ENCODE results near the gene TRIP12. TPM values are rescaled to one million over a fixed set of nuclear protein-coding genes. Genes with fewer than 3 reads are reported as not detected.
"Not testable (repeated sequence)": the region's sequence is repeated elsewhere in the genome, so short reads cannot be mapped to it uniquely, and the experiment has no call there.

Gene TRIP12
- total and polyA plus RNA-seq, 10 donors = 15.3 to 263 (median 189) TPM

DNA sequence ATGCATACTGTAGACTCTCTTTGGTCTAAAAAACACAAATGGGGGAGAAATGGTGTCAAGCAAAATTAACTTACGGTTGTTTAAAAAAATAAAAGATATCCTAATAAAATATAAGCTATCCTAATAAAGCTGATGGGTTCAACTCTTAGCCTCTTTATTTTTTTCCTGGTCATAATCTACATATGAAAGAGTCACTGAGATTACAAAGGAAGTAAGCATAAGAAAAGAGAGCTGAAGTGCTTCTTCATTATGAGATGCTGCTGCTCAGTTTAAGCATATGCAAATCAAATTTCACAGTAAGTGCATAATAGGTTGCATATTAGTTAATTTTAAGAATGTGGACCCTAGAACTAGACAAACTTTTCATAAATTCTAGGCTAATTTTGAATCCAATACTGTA lies 147.6 kb downstream of the TRIP12 start:
- 97 to 100% (median 98%) methylated on average over 1 of the region's 1 CpG for WGBS, 5 donors
- no peak for DNase-seq
- TF ChIP-seq, protein P1, sequence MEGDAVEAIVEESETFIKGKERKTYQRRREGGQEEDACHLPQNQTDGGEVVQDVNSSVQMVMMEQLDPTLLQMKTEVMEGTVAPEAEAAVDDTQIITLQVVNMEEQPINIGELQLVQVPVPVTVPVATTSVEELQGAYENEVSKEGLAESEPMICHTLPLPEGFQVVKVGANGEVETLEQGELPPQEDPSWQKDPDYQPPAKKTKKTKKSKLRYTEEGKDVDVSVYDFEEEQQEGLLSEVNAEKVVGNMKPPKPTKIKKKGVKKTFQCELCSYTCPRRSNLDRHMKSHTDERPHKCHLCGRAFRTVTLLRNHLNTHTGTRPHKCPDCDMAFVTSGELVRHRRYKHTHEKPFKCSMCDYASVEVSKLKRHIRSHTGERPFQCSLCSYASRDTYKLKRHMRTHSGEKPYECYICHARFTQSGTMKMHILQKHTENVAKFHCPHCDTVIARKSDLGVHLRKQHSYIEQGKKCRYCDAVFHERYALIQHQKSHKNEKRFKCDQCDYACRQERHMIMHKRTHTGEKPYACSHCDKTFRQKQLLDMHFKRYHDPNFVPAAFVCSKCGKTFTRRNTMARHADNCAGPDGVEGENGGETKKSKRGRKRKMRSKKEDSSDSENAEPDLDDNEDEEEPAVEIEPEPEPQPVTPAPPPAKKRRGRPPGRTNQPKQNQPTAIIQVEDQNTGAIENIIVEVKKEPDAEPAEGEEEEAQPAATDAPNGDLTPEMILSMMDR (IDR thresholded peaks at IDR 0.05 in 8 of 11, conservative IDR thresholded peaks at IDR 0.05 in 3 of 11) = no peak
- TF ChIP-seq POLR2AphosphoS5 (IDR thresholded peaks at IDR 0.05) (no peak), POLR2A (IDR thresholded peaks at IDR 0.05) (no peak)

DNA sequence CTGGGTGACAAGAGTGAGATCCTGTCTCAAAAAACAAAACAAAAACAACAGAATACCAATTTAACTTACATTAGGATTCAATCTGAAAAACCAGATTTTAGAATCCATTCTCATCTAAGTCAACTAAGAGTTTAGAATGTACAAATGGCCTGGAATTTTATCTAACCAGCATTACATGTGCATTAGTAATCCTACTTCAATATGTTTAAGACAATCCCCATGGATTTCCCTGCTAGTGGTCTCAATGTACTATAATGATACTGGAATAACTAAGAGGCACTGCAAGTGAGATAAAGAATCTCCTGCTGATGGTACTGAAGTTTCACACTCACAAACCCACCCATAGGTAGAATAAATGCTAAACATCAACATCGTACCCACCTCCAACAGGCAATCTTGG lies 153.6 kb downstream of the TRIP12 start:
- H3K36me3 ChIP-seq = peaks cover 3 to 100% (median 90%) of the 10 kb centered on the region in 6 donors
- no peak for DNase-seq
- intact Hi-C loops (cut with DNase I; ENCODE audit: low total_unique reads) = no loop called here
- no peak overlapping the region for H3K4me3 ChIP-seq
- H3K27ac ChIP-seq = no peak overlapping the region
- no peaks in the 10 kb centered on the region for H3K9me3 ChIP-seq
- TF ChIP-seq, protein P1 (IDR thresholded peaks at IDR 0.05 in 8 of 11, conservative IDR thresholded peaks at IDR 0.05 in 3 of 11) = no peak
- TF ChIP-seq POLR2AphosphoS5 (IDR thresholded peaks at IDR 0.05) (no peak), POLR2A (IDR thresholded peaks at IDR 0.05) (no peak)
- no peaks in the 10 kb centered on the region for H3K27me3 ChIP-seq (replicated peaks in 1 of 7)
- 95 to 100% (median 100%) methylated on average over 1 of the region's 1 CpG for WGBS, 5 donors
- H3K4me1 ChIP-seq = no peaks in the 10 kb centered on the region

More for the DNA sequence above, 147.6 kb downstream of the TRIP12 start:
- Histone ChIP-seq H3K9me3 (no peaks in the 10 kb centered on the region), H3K27me3 (replicated peaks in 1 of 7) (no peaks in the 10 kb centered on the region), H3K4me1 (peaks cover 0 to 28% (median 8%) of the 10 kb centered on the region in 6 donors), H3K4me3 (no peak overlapping the region), H3K27ac (no peak overlapping the region), H3K36me3 (peaks cover 3 to 100% (median 82%) of the 10 kb centered on the region in 6 donors)
- intact Hi-C loops (cut with DNase I; ENCODE audit: low total_unique reads) = no loop called here

DNA sequence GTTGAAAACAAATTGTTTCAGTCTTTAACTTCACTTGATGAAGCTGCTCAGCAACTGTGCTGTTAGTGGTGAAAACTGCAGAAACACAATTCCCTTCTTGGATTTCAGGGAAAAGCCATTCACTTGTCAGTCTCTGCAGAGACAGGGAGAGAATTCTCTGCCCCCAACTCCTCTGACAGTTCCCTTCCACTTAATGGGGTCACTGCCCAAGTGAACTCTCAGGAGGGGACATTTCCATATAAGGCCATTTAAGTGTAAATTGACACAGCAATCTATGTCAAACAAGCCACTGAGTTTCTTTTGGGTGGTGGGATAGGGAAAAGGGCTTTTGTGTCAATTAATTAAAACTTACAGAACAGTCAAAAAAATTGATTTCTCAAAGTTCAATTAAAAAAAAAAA lies 156.1 kb downstream of the TRIP12 start:
- intact Hi-C loops (cut with DNase I; ENCODE audit: low total_unique reads) = no loop called here
- Histone ChIP-seq H3K9me3 (no peaks in the 10 kb centered on the region), H3K27ac (no peak overlapping the region), H3K27me3 (replicated peaks in 1 of 7) (no peaks in the 10 kb centered on the region), H3K36me3 (peaks cover 0 to 83% (median 65%) of the 10 kb centered on the region in 6 donors), H3K4me1 (no peaks in the 10 kb centered on the region), H3K4me3 (no peak overlapping the region)
- no peak for DNase-seq
- TF ChIP-seq POLR2AphosphoS5 (IDR thresholded peaks at IDR 0.05) = no peak
- TF ChIP-seq, protein P1 (IDR thresholded peaks at IDR 0.05 in 8 of 11, conservative IDR thresholded peaks at IDR 0.05 in 3 of 11) = no peak
- TF ChIP-seq POLR2A (IDR thresholded peaks at IDR 0.05) = no peak

DNA sequence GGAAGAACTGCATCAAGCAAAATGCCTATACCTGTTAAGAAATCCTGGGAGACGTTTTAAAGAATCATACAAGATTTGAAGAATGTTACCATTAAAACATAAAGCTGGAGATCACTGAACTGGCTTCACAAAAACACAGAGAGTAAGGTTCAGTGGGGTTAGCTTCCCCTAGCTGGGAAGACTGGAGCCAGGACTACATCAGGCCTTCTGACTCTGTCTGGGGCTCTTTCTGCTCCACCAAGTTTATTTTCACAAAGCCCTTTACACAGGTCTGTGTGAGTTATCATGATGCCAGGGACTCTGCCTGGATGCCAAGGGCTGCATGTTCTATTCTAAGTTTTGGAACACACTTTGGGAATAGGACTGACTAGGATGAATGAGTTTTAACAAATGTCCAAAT lies 160.1 kb downstream of the TRIP12 start:
- DNase-seq = no peak
- no peaks in the 10 kb centered on the region for H3K4me1 ChIP-seq
- TF ChIP-seq POLR2A (IDR thresholded peaks at IDR 0.05) (no peak), POLR2AphosphoS5 (IDR thresholded peaks at IDR 0.05) (no peak)
- TF ChIP-seq, protein P1 (IDR thresholded peaks at IDR 0.05 in 8 of 11, conservative IDR thresholded peaks at IDR 0.05 in 3 of 11) = no peak
- no peaks in the 10 kb centered on the region for H3K9me3 ChIP-seq
- WGBS, 5 donors = 84 to 94% (median 92%) methylated on average over 1 of the region's 1 CpG
- intact Hi-C loops (cut with DNase I; ENCODE audit: low total_unique reads) = no loop called here
- H3K36me3 ChIP-seq = peaks cover 0 to 42% (median 30%) of the 10 kb centered on the region in 6 donors
- H3K27ac ChIP-seq = no peak overlapping the region
- no peaks in the 10 kb centered on the region for H3K27me3 ChIP-seq (replicated peaks in 1 of 7)
- no peak overlapping the region for H3K4me3 ChIP-seq

DNA sequence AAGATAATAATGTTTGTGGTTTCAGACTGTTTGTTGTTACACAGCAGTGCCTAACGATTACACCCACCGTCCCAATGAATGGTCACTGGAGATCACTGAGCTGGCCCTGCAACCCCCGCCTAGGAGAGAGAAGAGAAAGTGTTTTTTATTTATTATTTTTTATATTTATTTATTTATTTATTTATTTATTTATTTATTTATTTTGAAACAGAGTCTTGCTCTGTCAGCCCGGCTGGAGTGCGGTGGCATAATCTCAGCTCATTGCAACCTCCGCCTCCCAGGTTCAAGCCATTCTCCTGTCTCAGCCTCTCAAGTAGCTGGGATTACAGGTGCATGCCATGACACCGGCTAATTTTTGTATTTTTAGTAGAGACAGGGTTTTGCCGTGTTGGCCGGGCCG lies 164.3 kb downstream of the TRIP12 start:
- H3K4me3 ChIP-seq; H3K36me3 ChIP-seq; H3K27ac ChIP-seq; intact Hi-C loops (cut with DNase I; ENCODE audit: low total_unique reads); DNase-seq; H3K4me1 ChIP-seq; H3K9me3 ChIP-seq; H3K27me3 ChIP-seq (replicated peaks in 1 of 7): not testable (repeated sequence)
- WGBS, 5 donors = 96 to 98% (median 97%) methylated on average over 10 of the region's 10 CpGs
